ENCODE results near the gene CMPK2. TPM values are rescaled to one million over a fixed set of nuclear protein-coding genes. Genes with fewer than 3 reads are reported as not detected.

CMPK2 gene
- total and polyA plus RNA-seq, 9 of the 15 experiments (the other 6 are each of a cell fraction or from before 2014, with no cell fraction given) = 2.6 to 10.5 (median 5.0) TPM

- no peak for TF ChIP-seq CBX8 (IDR thresholded peaks at IDR 0.05; ENCODE audit: borderline replicate concordance, extremely low read depth, low read depth, low read length, poor library complexity, severe bottlenecking)
- no peak for TF ChIP-seq ZNF696 (CRISPR knock-in tag; conservative IDR thresholded peaks at IDR 0.05)
- no peak for TF ChIP-seq ETV6 (IDR thresholded peaks at IDR 0.05; ENCODE audit: borderline replicate concordance in 1 of 2, low read depth in 2 of 2, low read length in 1 of 2)
- 0 out of 2 replicates have a peak, but pooled peaks have one; percentile 28 for TF ChIP-seq ETV6 (CRISPR knock-in tag; IDR thresholded peaks at IDR 0.05; ENCODE audit: borderline replicate concordance)
- no peak for TF ChIP-seq MYBL2 (IDR thresholded peaks at IDR 0.05; ENCODE audit: low read depth)
- TF ChIP-seq MYBL2 (CRISPR knock-in tag; IDR thresholded peaks at IDR 0.05; ENCODE audit: borderline replicate concordance) = no peak
- TF ChIP-seq STAT5A (IDR thresholded peaks at IDR 0.05; ENCODE audit: borderline replicate concordance, low read length) = 0 out of 2 replicates have a peak, but pooled peaks have one; percentile 18
- TF ChIP-seq SOX6 (IDR thresholded peaks at IDR 0.05) = peak; percentile 20; the same call in 1 of the 2 replicates
- TF ChIP-seq ESRRB (CRISPR knock-in tag; IDR thresholded peaks at IDR 0.05; ENCODE audit: borderline replicate concordance) = no peak
- TF ChIP-seq ESRRA (IDR thresholded peaks at IDR 0.05; ENCODE audit: borderline replicate concordance, low read depth) = no peak
- no peak for TF ChIP-seq FOXJ3 (CRISPR knock-in tag; IDR thresholded peaks at IDR 0.05)
- TF ChIP-seq CBX3 (IDR thresholded peaks at IDR 0.05; ENCODE audit: borderline replicate concordance in 1 of 2, low read length in 2 of 2) = peak; percentile 99 to 100
- TF ChIP-seq ZNF551 (CRISPR knock-in tag; IDR thresholded peaks at IDR 0.05) = no peak
- no peak for TF ChIP-seq MCM3 (IDR thresholded peaks at IDR 0.05)
- 0 out of 2 replicates have a peak, but pooled peaks have one; percentile 26 for TF ChIP-seq TARDBP (IDR thresholded peaks at IDR 0.05)
- TF ChIP-seq, protein P1, sequence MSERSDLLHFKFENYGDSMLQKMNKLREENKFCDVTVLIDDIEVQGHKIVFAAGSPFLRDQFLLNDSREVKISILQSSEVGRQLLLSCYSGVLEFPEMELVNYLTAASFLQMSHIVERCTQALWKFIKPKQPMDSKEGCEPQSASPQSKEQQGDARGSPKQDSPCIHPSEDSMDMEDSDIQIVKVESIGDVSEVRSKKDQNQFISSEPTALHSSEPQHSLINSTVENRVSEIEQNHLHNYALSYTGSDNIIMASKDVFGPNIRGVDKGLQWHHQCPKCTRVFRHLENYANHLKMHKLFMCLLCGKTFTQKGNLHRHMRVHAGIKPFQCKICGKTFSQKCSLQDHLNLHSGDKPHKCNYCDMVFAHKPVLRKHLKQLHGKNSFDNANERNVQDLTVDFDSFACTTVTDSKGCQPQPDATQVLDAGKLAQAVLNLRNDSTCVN (CRISPR knock-in tag; IDR thresholded peaks at IDR 0.05) = no peak
- peak in 1 of 2 experiments; percentile 61; a peak in 1 of 4 replicates for TF ChIP-seq RCOR1 (IDR thresholded peaks at IDR 0.05; ENCODE audit: borderline replicate concordance in 1 of 2, low read depth in 2 of 2, low read length in 2 of 2)
- TF ChIP-seq U2AF1 (optimal IDR thresholded peaks at IDR 0.05; ENCODE audit: low read depth, low read length) = no peak
- TF ChIP-seq, protein P2, sequence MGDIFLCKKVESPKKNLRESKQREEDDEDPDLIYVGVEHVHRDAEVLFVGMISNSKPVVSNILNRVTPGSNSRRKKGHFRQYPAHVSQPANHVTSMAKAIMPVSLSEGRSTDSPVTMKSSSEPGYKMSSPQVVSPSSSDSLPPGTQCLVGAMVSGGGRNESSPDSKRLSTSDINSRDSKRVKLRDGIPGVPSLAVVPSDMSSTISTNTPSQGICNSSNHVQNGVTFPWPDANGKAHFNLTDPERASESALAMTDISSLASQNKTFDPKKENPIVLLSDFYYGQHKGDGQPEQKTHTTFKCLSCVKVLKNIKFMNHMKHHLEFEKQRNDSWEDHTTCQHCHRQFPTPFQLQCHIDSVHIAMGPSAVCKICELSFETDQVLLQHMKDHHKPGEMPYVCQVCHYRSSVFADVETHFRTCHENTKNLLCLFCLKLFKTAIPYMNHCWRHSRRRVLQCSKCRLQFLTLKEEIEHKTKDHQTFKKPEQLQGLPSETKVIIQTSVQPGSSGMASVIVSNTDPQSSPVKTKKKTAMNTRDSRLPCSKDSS (IDR thresholded peaks at IDR 0.05; ENCODE audit: low read depth, partially characterized antibody) = peak; percentile 99
- TF ChIP-seq HMG20B (CRISPR knock-in tag; IDR thresholded peaks at IDR 0.05) = no peak
- TF ChIP-seq PHF20 (IDR thresholded peaks at IDR 0.05; ENCODE audit: partially characterized antibody) = no peak
- TF ChIP-seq ZNF592 (IDR thresholded peaks at IDR 0.05) = no peak
These were observed 20.4 kb downstream of the CMPK2 start (continued) for GRCh38 chr2:6845312-6845711.

Data from K562 (cell line).